GM21367 (cell line): ENCODE data around the gene PLEKHB2.
A peak's percentile ranks its signal among the peaks of the same experiment; 100 is the strongest.
"Not testable (repeated sequence)": the region's sequence is repeated elsewhere in the genome, so short reads cannot be mapped to it uniquely, and the experiment has no call there.

Experiments used
- ATAC-seq: cut with Tn5 transposase; IDR thresholded peaks from one replicate; pipeline ENCODE4 v1.9.1; 2021; ENCODE audit not compliant: unreplicated experiment

The PLEKHB2 gene

GRCh38 chr2:131105156-131105949 is at the start of gene PLEKHB2:
Gene PLEKHB2, plus strand, starts transcription at chr2:131105336. Its CDS starts 15,606 bp downstream, at chr2:131120942.
- ATAC-seq: peak; percentile 51

GRCh38 chr2:131056204-131056931 is 48.8 kb upstream of the PLEKHB2 start:
- ATAC-seq: no peak

- ATAC-seq: no peak
Observed at GRCh38 chr2:131056932-131057287, 48.2 kb upstream of the PLEKHB2 start.

GRCh38 chr2:131058214-131058843 is 46.8 kb upstream of the PLEKHB2 start:
- no peak for ATAC-seq

GRCh38 chr2:131058920-131059319 is 46.2 kb upstream of the PLEKHB2 start:
- no peak for ATAC-seq

- no peak for ATAC-seq
Observed at GRCh38 chr2:131063501-131064283, 41.4 kb upstream of the PLEKHB2 start.

- ATAC-seq: no peak
Observed at GRCh38 chr2:131064589-131065512, 40.3 kb upstream of the PLEKHB2 start.

- no peak for ATAC-seq
Observed at GRCh38 chr2:131067465-131068125, 37.5 kb upstream of the PLEKHB2 start.

GRCh38 chr2:131068172-131068571 is 37.0 kb upstream of the PLEKHB2 start:
- ATAC-seq: not testable (repeated sequence)

GRCh38 chr2:131075578-131075977 is 29.6 kb upstream of the PLEKHB2 start:
- not testable (repeated sequence) for ATAC-seq

GRCh38 chr2:131076707-131077106 is 28.4 kb upstream of the PLEKHB2 start:
- ATAC-seq: no peak

- ATAC-seq: no peak
Observed at GRCh38 chr2:131077182-131077846, 27.8 kb upstream of the PLEKHB2 start.

- no peak for ATAC-seq
Observed at GRCh38 chr2:131077966-131078365, 27.2 kb upstream of the PLEKHB2 start.

GRCh38 chr2:131079931-131080330 is 25.2 kb upstream of the PLEKHB2 start:
- ATAC-seq: not testable (repeated sequence)

GRCh38 chr2:131081190-131081589 is 23.9 kb upstream of the PLEKHB2 start:
- no peak for ATAC-seq

GRCh38 chr2:131085646-131086045 is 19.5 kb upstream of the PLEKHB2 start:
- no peak for ATAC-seq

GRCh38 chr2:131092458-131093005 is 12.6 kb upstream of the PLEKHB2 start:
- ATAC-seq: no peak

GRCh38 chr2:131093006-131093695 is 12.0 kb upstream of the PLEKHB2 start, which contains the start of gene FAM168B:
Gene FAM168B, minus strand, starts transcription at chr2:131093460. Its CDS starts 10,814 bp downstream, at chr2:131082646.
- peak; percentile 83 for ATAC-seq
